Measurements from ENCODE around the gene PCNT. TPM values are rescaled to one million over a fixed set of nuclear protein-coding genes. Genes with fewer than 3 reads are reported as not detected.

The PCNT gene
- total and polyA plus RNA-seq, 2 of the 8 experiments (the other 6 are each of a cell fraction or from before 2014, with no cell fraction given), result 9.9 to 45.1 TPM

GRCh38 chr21:46334351-46335140 is 10.6 kb downstream of the PCNT start (continued):
- no peak for TF ChIP-seq ATF2 (IDR thresholded peaks at IDR 0.05; ENCODE audit: low read length)
- no peak for TF ChIP-seq SIN3A (conservative IDR thresholded peaks at IDR 0.05 in 1 of 2, IDR thresholded peaks at IDR 0.05 in 1 of 2; ENCODE audit: low read depth in 1 of 2, low read length in 2 of 2)
- TF ChIP-seq SUZ12 (IDR thresholded peaks at IDR 0.05; ENCODE audit: low read length), result no peak
- TF ChIP-seq ATF3 (IDR thresholded peaks at IDR 0.05; ENCODE audit: insufficient read depth, low read depth, low read length), result no peak
- TF ChIP-seq GABPA (IDR thresholded peaks at IDR 0.05; ENCODE audit: borderline replicate concordance, insufficient read depth, low read length), result no peak
- TF ChIP-seq JUND (IDR thresholded peaks at IDR 0.05; ENCODE audit: low read length), result no peak
- TF ChIP-seq PHF8 (conservative IDR thresholded peaks at IDR 0.05; ENCODE audit: low read depth, low read length), result no peak
